Epidermal melanocyte (primary cell): ENCODE measurements around the gene VSIG2.

Source experiments
- DNase-seq: peaks from one replicate; pipeline ENCODE4 v3.0.0; 2011; ENCODE audit warnings: low spot score; ENCODE audit not compliant: insufficient read length

VSIG2 gene

DNA sequence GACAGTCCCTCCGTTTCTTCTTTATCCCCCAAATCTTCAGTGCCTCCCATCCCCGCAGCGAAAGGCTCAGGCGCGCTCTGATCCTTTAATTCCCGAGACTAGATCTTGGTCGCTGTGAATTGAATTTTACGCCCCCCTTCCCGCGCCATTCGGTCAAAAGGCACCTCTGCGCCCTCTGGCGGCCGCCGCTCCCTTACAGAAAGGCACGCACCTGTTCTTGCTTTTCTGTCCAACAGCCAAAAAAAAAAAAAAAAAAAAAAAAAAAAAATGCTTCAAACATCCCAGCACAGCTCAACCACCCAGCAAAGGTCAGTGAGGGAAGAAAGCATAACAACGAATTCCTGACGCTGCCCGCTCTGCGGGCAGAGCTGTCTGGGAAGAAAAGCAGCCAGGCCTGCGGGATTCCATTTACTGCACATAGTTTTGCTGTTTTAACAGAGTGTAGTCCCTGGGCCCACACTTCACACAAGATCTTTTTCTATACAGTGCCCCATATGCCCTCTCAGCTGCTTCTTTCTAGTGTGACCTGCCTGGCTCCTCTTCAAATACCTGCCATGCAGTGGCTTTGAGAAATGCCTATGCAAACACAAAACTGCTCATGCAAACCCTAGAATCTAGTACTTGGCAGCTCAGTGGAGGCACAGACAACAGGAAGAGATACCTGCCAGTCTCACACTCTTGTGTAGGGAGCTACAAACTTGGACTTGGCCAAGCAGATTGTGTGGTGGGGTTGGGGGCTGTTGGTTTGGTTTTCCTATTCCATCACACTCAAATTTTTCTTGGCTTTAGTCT is 11.3 kb upstream of the VSIG2 start:
- no peak for DNase-seq

DNA sequence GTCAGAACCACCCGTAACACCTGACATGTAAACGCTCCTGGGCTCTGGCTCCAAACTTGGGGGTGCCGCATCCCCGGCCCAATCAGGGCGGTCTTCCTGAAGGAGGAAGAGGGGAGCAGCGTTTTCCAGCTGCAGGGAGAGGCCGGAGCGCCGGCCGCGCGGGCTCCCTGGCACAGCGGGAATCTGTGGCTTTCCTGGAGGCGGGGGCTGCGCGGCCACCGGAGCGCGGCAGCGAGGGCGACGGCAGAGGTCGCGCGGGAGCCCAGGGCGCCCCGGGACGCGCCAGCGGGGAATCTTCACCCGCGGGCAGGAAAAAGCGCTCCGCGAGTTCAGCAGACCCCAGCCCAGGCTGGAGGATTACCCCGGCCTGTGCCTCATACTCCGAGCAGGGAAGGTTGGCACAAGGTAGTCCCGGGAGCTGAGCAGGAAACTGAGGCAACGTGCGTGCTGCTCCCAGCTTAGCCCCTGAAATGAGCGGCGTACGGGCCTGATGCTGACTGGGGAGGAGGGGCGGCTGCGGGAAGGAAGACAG is 10.6 kb upstream of the VSIG2 start:
- DNase-seq: no peak

- no peak for DNase-seq
Observed at GRCh38 chr11:124762105-124762623, 10.1 kb upstream of the VSIG2 start, which contains the start of gene ESAM. ESAM (minus strand) TSS chr11:124762290; CDS start chr11:124762154, 136 bp downstream.

DNA sequence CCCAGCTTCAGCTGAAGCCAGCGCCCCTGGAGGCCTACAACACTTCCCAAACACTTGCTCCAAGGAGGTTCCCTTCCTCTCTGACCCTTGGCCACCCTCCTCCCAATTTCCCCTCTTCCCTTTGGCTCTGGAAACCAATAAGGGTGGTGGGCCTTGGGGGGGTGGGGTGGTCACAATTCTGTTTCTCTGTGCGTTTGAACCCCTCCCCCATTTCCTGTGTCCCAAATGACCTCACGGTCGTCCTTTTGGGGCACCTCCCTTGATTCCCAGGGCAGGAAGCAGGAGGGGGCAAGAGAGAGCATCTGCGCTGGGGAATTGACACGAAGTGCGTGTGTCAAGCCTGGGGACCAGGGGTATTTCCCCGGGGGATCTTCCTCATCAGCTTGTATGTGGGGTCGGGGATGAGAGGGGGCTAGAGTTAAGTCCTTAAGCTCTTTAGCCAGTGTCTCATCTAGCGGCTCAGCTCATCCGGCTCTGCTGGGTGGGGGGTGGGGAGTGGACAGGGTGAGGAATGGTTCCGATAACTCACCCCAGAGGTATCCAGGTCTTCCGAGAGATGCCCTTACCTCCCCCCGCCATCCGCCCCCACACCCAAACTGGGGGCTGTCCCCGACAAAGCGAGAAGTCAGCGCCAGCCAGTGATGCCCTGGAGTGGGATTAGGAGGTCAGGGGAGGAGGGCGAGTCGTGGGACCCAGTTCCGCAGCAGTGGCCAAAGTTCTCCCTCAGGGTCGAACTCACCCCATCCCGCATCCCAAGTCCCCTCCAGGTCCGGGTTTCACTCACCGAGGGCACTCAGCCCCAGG is 9.4 kb upstream of the VSIG2 start:
- DNase-seq: no peak

DNA sequence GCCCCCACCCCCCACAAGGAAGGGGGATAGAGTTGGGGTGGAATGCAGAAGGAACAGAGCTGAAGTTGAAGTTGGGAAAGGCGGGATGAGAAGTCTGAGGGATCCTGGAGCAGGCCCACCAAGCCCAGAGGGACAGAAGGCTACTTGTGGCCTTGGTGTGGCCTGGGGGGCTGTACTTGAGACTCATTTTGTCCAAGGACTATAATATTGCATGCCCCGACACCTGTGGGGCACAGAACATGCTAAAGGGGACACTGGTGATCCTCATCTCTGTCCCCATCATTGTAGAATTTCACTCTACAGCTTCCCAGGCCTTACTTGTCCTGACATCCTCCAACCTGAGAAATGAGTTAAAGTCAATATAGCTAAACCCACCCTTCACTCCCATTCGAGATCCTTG is 8.8 kb upstream of the VSIG2 start:
- DNase-seq: no peak

GRCh38 chr11:124760205-124760652 is 8.2 kb upstream of the VSIG2 start:
- DNase-seq: no peak

DNA sequence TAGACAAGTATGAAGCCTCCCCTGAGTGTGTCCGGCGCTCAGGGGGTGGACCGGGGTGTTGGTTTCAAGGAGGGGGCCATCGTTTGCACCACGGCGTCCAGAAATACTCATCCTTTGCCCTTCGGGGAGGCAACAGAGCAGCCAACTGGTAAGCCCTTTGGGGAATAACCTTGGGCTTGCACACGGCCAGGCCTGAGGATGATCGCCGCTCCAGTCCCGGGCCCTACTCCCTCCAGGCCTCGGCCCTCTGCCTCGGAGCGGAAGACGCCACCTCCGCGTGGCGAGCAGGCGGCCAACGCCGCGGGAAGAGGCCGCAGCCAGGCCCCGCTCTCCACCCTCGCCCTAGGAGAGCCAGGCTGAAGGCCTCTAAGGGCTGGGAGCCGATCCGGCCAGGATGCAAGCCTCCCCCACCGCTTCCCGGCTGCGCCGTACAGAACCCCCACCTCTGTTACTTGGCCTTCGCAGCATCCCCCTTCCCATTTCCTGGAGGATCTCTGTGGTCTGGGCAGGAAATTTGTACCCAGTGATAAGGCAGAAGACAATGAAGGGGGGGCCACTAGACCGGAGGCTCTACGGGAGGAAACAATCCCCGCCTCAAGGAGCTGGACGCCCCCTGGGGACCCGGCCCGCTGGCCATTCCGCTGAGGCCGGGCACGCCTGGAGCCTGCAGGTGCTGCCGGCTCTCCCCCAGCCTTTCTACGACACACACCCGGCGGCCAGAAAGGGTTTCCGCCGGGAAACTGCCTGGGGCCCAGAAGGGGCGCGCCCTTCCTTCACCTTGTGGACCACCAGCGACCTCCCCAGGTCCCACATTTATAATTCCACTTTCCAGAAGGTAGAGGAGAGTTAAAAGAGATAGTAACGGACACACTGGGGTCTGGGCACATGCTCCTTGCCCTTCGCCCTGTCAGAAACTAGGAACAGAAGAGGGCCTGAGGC is 7.5 kb upstream of the VSIG2 start:
- DNase-seq: no peak

GRCh38 chr11:124758355-124759265 is 6.6 kb upstream of the VSIG2 start:
- DNase-seq: peak; percentile 71

DNA sequence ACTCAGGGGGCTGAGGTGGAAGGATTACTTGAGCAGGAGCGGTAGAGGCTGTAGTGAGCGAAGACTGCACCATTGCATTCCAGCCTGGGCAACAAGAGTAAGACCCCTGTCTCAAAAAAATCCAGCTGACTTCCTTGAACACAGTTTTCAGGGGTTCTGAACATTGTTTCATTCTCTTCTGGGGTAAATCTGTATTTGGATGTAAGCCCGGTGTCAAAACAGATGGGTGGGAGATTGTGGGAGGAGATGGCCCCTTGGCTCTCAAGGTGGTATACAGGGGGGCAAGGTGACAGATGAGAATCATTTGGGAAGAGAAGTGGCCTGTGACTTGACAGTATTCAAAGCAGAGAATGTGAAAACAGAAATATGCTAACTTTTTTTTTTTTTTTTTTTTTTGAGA is 5.3 kb upstream of the VSIG2 start:
- DNase-seq: no peak

DNA sequence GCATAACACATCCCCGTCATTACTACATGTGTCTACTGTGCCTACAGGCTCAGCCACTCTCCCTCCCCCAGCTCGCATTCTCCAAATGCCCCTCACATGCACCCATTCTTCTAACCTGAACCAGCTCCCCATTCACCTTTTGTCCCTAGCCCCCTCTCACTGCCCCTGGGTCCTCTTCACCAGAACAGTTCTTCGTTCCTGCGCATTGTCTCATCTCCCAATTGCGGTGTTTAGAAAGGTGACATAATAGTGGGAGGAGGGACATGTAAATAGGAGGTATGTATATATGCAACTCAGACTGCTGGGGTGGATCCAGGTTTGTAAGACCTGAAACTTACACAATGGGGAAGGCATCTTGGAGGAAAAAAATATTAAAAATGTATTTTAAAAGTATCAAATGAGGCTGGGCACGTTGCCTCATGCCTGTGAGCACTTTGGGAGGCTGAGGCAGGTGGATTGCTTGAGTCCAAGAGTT is 4.7 kb upstream of the VSIG2 start:
- no peak for DNase-seq

DNA sequence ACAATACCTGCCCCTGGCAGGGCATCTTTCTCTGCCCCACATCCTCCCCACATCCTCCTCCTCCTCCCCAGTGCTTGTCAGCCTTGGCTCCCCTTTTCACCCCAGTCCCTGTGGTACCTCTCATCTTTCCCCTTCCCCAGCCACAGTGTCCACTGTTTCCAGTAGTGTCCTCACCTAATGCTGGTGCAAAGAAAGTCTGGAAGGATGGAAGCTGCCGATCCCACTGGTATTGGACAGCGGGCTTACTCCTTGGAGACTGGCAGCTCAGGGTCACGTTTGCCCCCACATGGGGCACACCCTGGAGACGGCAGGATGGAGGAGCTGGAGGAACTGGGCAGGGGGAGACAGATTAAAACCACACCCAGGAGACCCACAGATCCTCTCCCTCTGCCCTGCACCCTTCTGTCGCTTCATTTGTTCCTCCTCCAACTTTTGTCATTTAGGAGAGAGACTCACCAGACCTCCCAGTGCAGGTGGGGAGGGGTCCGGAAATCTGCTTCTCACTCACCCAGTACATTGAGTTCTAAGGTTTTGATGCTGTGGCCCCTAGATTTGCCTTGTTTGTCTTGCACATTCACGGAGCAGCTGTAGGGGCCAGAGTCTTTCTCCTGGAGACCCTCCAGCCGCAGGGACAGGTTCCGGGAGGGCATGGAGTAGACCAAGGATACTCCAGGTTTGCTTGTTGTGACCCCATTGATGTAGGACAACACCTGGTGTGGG is 4.1 kb upstream of the VSIG2 start:
- DNase-seq: no peak

DNA sequence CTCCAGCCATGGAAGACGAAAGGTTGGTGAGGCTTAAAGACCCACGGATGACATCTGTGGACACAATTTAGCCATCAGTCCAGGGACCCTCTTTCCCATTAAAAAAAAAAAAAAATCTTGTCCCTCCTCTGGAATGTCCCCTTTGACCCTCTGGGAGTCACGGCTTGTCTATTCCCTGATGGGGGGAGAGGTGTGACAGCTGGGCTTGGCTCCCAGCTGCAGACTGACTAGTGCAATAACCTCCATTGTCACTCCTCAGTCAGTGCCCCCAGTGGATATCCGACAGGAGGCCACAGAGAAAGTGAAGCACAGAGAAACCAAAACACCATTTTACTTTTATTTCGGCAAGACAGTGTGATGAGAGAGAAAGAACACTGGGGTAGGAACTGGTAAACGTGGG is 2.7 kb upstream of the VSIG2 start:
- DNase-seq: no peak

GRCh38 chr11:124754309-124754708 is 2.3 kb upstream of the VSIG2 start:
- DNase-seq: no peak

DNA sequence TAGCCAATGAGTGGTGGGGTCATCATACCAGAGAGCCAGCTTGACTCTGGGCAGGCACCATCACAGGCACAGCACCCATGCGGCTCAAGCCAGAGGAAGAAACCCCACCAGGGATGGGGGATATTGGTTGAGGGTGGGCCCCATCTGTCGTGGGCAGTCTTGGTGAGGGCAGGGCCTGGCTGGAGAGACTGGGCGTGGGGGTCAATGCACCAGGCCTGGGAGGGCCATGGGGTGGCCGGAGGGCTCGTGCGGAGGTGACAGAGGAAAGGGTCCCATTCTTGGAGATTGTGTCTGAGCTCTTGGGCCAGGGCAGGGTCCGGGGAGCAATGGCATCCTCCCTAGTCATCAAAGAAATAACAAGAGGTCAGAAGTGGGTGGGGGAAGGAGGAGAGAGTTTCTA is 1.6 kb upstream of the VSIG2 start:
- no peak for DNase-seq

GRCh38 chr11:124753205-124753604 is 1.1 kb upstream of the VSIG2 start:
- no peak for DNase-seq

GRCh38 chr11:124752471-124753102 is 532 bp upstream of the VSIG2 start:
- no peak for DNase-seq

DNA sequence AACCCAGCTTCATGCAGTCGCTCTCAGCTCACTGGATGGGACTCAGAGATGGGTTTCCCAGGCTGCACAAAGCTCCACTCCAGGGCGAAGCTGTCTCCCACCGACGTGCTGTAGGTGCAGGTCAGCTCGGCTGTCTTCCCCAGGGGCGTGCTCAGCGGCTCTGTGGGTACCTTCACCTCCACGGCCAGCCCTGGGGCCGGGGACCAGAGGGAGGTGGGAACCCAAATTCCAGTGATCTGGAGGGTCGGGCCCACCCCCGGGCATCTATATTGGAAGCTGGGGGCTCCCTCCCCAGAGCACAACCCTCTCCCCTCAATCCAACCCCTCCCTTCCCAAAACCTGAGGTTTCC is 689 bp downstream of the VSIG2 start:
- DNase-seq: no peak

DNA sequence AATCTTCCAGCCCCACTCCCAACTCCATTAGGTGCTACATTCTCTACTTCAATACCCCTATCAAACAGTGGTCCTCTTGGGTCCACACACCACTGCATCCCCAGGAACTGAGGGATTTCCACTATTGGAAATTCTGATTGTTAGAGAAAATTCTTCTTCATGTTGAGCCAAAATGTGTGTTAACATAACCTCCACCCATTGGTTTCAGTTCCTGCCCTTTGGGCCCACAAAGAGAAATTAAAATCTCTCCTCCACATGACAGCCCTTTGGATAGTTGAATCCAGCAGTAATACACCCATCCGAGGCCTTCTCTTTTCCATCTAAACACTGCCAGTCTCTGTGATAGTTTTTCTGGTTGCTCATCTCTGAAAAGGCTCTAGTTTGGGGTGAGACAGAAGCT is 2.1 kb downstream of the VSIG2 start:
- no peak for DNase-seq
